BLaER1 (cell line): Measurements from ENCODE around the gene MAP2K5.

Experiments
- H3K27ac ChIP-seq: shearing (Covaris generic); formaldehyde crosslinking; 2 replicates; pipeline ENCODE4 v1.8.1; 2022
- H3K27me3 ChIP-seq: shearing (Covaris generic); formaldehyde crosslinking; 2 replicates; pipeline ENCODE4 v1.8.1; 2022
- H3K36me3 ChIP-seq: shearing (Covaris generic); formaldehyde crosslinking; 2 replicates; pipeline ENCODE4 v1.8.1; 2022
- H3K4me1 ChIP-seq: shearing (Covaris generic); formaldehyde crosslinking; 2 replicates; pipeline ENCODE4 v1.8.1; 2022
- H3K4me2 ChIP-seq: shearing (Covaris generic); formaldehyde crosslinking; 2 replicates; pipeline ENCODE4 v1.8.1; 2022
- H3K4me3 ChIP-seq: shearing (Covaris generic); formaldehyde crosslinking; 2 replicates; pipeline ENCODE4 v1.8.1; 2022
- H3K9ac ChIP-seq: shearing (Covaris generic); formaldehyde crosslinking; 2 replicates; pipeline ENCODE4 v1.8.1; 2022
- H3K9me3 ChIP-seq: shearing (Covaris generic); formaldehyde crosslinking; 2 replicates; pipeline ENCODE4 v1.8.1; 2022
- H4K20me1 ChIP-seq: shearing (Covaris generic); formaldehyde crosslinking; 2 replicates; pipeline ENCODE4 v1.8.1; 2022
- Cebpa-rat ChIP-seq: shearing (Covaris generic); IDR thresholded peaks from 2 replicates; pipeline ENCODE4 v1.8.1; 2022

Gene MAP2K5

DNA sequence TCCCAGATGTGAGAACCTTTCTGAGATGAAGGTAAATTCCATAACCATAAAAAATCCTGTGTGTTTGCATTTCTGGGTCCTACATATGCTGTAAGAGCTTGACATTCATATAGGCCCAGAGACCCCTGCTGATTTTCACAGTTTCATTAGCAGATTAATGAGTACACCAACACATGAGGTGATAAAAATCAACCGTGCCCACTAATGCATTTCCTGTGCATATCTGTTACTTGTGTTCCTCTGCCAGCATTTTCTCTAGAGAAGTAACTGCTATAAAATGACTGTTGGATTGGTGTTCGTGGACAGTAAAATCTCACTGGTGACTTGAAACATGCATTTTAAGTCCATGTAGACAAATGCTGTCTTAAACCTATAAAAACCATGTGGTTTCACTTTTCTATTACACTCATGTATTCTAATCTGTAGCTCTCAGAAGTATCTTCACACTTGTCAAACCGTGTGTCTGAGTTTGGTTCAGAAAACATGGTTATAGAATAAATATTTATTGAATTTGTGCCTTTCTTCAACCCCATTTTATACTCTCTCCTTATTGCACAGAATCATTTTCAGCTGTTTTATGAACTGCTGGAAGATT lies 14.6 kb downstream of the MAP2K5 start:
- Histone ChIP-seq H3K9ac (no peak overlapping the region), H4K20me1 (no peaks in the 10 kb centered on the region), H3K27ac (no peak overlapping the region), H3K4me2 (no peak overlapping the region), H3K9me3 (peaks cover 18% of the 10 kb centered on the region), H3K36me3 (peaks cover 79% of the 10 kb centered on the region), H3K4me3 (no peak overlapping the region), H3K4me1 (no peaks in the 10 kb centered on the region), H3K27me3 (no peaks in the 10 kb centered on the region)
- TF ChIP-seq Cebpa-rat, result no peak

- no peaks in the 10 kb centered on the region for H3K4me1 ChIP-seq
- H3K27me3 ChIP-seq, result no peaks in the 10 kb centered on the region
- peaks cover 18% of the 10 kb centered on the region for H3K9me3 ChIP-seq
- H3K4me3 ChIP-seq, result no peak overlapping the region
- peaks cover 65% of the 10 kb centered on the region for H3K36me3 ChIP-seq
- H3K27ac ChIP-seq, result no peak overlapping the region
- TF ChIP-seq Cebpa-rat, result no peak
- H4K20me1 ChIP-seq, result no peaks in the 10 kb centered on the region
- H3K9ac ChIP-seq, result no peak overlapping the region
- H3K4me2 ChIP-seq, result no peak overlapping the region
Measured at GRCh38 chr15:67558502-67558901, 16.0 kb downstream of the MAP2K5 start.

DNA sequence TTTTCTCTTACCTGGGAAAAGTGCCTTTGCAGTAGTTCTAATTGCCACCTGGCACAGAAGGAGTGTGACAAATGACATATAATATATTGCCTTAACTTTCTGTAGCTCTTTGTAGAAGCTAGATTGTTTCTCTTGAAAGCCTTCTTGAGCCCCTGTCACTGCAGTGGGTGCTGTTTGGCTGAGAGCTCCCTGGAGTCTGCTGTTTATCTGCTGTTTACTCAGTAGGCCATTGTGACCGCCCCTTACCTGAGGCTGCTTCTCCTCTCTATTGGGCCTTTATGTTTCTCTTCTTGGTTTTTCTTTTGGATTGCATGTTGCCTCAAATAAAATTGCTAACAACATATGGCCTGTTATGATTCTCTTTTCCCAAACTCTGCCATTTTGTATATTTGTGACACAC lies 16.7 kb downstream of the MAP2K5 start:
- no peak overlapping the region for H3K4me3 ChIP-seq
- no peaks in the 10 kb centered on the region for H3K27me3 ChIP-seq
- no peak overlapping the region for H3K9ac ChIP-seq
- H3K4me2 ChIP-seq, result no peak overlapping the region
- no peaks in the 10 kb centered on the region for H4K20me1 ChIP-seq
- peaks cover 2% of the 10 kb centered on the region; the same call in 1 of the 2 replicates for H3K4me1 ChIP-seq
- peaks cover 18% of the 10 kb centered on the region for H3K9me3 ChIP-seq
- H3K27ac ChIP-seq, result no peak overlapping the region
- TF ChIP-seq Cebpa-rat, result no peak
- H3K36me3 ChIP-seq, result peaks cover 69% of the 10 kb centered on the region

DNA sequence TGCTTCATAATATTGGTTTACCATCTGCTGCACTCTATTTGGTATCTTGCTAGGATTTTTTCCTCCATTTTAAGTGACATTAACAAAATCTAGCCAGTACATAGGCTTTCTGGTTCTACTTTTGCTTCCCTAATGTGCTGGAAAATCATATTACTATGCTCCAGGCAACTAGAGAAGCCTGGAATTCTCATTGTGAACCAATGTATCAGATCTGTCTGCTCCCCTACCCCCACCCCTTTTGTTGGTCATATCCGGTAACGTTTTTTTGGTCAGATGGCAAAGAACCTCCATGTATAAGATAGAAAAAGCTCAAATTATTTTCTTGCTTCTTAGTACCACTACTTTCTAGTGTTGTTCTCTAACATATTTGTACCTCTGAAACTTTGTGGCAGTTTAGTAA lies 17.1 kb downstream of the MAP2K5 start:
- H4K20me1 ChIP-seq, result no peaks in the 10 kb centered on the region
- no peaks in the 10 kb centered on the region for H3K27me3 ChIP-seq
- peaks cover 6% of the 10 kb centered on the region for H3K4me1 ChIP-seq
- TF ChIP-seq Cebpa-rat, result no peak
- H3K4me2 ChIP-seq, result no peak overlapping the region
- H3K9me3 ChIP-seq, result peaks cover 18% of the 10 kb centered on the region
- H3K4me3 ChIP-seq, result no peak overlapping the region
- peaks cover 69% of the 10 kb centered on the region for H3K36me3 ChIP-seq
- no peak overlapping the region for H3K9ac ChIP-seq
- H3K27ac ChIP-seq, result no peak overlapping the region

DNA sequence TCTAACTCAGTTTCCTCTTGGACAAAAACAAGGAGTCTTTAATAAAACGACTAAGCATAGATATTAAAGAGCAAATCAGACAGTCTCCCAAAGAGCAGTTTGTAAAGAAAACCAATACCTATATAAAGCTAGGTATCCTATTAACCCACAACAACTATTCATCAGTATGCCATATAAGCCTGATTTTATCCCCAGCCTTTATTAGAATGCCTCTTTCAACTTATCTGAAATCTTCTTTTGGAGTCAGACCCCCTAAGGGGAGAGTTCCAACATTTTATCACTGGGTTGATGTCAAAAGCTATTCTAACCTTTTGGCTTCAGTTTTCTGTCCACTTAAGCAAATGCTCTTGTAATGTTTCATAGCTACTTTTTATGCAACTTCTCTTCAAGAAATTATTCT lies 17.8 kb downstream of the MAP2K5 start:
- H3K36me3 ChIP-seq, result peaks cover 62% of the 10 kb centered on the region
- H3K4me1 ChIP-seq, result peaks cover 13% of the 10 kb centered on the region
- peaks cover 18% of the 10 kb centered on the region for H3K9me3 ChIP-seq
- no peak overlapping the region for H3K27ac ChIP-seq
- H3K9ac ChIP-seq, result no peak overlapping the region
- H4K20me1 ChIP-seq, result no peaks in the 10 kb centered on the region
- no peak overlapping the region for H3K4me2 ChIP-seq
- H3K4me3 ChIP-seq, result no peak overlapping the region
- no peaks in the 10 kb centered on the region for H3K27me3 ChIP-seq
- no peak for TF ChIP-seq Cebpa-rat

DNA sequence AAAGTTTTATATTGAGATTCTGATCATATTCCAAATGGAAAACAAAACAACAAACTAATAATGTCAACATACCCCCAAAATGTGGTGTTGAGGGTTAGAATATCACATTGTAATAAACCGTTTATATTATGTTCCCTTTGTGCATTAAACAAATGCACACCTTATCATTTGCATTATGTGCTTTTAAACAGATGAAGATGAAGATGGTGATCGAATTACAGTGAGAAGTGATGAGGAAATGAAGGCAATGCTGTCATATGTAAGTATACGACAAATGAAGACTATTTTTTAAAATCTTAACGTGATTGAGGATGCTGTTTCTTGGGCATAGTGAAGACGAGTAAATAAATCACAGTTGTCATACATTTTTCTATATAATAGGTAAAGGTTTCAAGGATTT lies 20.6 kb downstream of the MAP2K5 start:
- Histone ChIP-seq H3K4me3 (no peak overlapping the region), H3K27ac (no peak overlapping the region), H3K9ac (no peak overlapping the region), H3K27me3 (no peaks in the 10 kb centered on the region), H3K4me2 (no peak overlapping the region), H3K9me3 (peaks cover 16% of the 10 kb centered on the region), H4K20me1 (no peaks in the 10 kb centered on the region), H3K4me1 (peaks cover 13% of the 10 kb centered on the region), H3K36me3 (peaks cover 39% of the 10 kb centered on the region)
- no peak for TF ChIP-seq Cebpa-rat

GRCh38 chr15:67564021-67564967 lies 21.8 kb downstream of the MAP2K5 start:
- H3K27ac ChIP-seq, result no peak overlapping the region
- H3K9ac ChIP-seq, result no peak overlapping the region
- peaks cover 10% of the 10 kb centered on the region for H3K9me3 ChIP-seq
- H4K20me1 ChIP-seq, result no peaks in the 10 kb centered on the region
- TF ChIP-seq Cebpa-rat, result no peak
- 0 out of 2 replicates have a peak overlapping the region, but pooled peaks have one; percentile 17 for H3K4me2 ChIP-seq
- no peaks in the 10 kb centered on the region for H3K27me3 ChIP-seq
- no peak overlapping the region for H3K4me3 ChIP-seq
- peaks cover 13% of the 10 kb centered on the region for H3K4me1 ChIP-seq
- H3K36me3 ChIP-seq, result peaks cover 27% of the 10 kb centered on the region

- H3K9ac ChIP-seq, result no peak overlapping the region
- H3K4me2 ChIP-seq, result peak overlapping the region; percentile 17; the same call in 1 of the 2 replicates
- peaks cover 13% of the 10 kb centered on the region for H3K4me1 ChIP-seq
- no peak for TF ChIP-seq Cebpa-rat
- no peaks in the 10 kb centered on the region for H3K27me3 ChIP-seq
- H4K20me1 ChIP-seq, result no peaks in the 10 kb centered on the region
- H3K36me3 ChIP-seq, result peaks cover 26% of the 10 kb centered on the region
- no peak overlapping the region for H3K27ac ChIP-seq
- H3K4me3 ChIP-seq, result no peak overlapping the region
- peaks cover 5% of the 10 kb centered on the region for H3K9me3 ChIP-seq
Measured at GRCh38 chr15:67564968-67565345, 22.5 kb downstream of the MAP2K5 start.

- Histone ChIP-seq H3K9me3 (no peaks in the 10 kb centered on the region), H3K27ac (no peak overlapping the region), H4K20me1 (no peaks in the 10 kb centered on the region), H3K36me3 (peaks cover 26% of the 10 kb centered on the region), H3K27me3 (no peaks in the 10 kb centered on the region), H3K4me3 (no peak overlapping the region), H3K9ac (no peak overlapping the region), H3K4me1 (peaks cover 6% of the 10 kb centered on the region), H3K4me2 (no peak overlapping the region)
- no peak for TF ChIP-seq Cebpa-rat
Measured at GRCh38 chr15:67569668-67570067, 27.2 kb downstream of the MAP2K5 start.
